Mononuclear cell (primary cell): Measurements from ENCODE around the gene TTC9. TPM values are rescaled to one million over a fixed set of nuclear protein-coding genes. Genes with fewer than 3 reads are reported as not detected.

Experiments used
- H3K27me3 ChIP-seq: 2 replicates; pipeline ENCODE4 v1.6.0; 2011; ENCODE audit warnings: low read length, control low read depth; ENCODE audit not compliant: insufficient read depth
- H3K4me1 ChIP-seq: 2 replicates; pipeline ENCODE4 v1.5.1; 2011; ENCODE audit warnings: mild to moderate bottlenecking, low read length, control low read depth; ENCODE audit not compliant: insufficient read depth
- H3K4me3 ChIP-seq: 2 replicates; pipeline ENCODE4 v1.5.1; 2011; ENCODE audit warnings: mild to moderate bottlenecking, low read length, moderate library complexity
- H3K9me3 ChIP-seq: 2 replicates; pipeline ENCODE4 v1.5.1; 2011; ENCODE audit warnings: low read depth, mild to moderate bottlenecking, control low read depth, low read length
- total RNA-seq: library from RNA; depleted of rRNA; stranded (reverse); fragments of >200 nt; gene quantifications from one replicate; pipeline ENCODE4 v1.2.3, GENCODE V29; 2012

Gene TTC9
- total RNA-seq = 6.6 TPM

- Histone ChIP-seq H3K9me3 (no peaks in the 10 kb centered on the region), H3K4me1 (peaks cover 45% of the 10 kb centered on the region), H3K27me3 (peaks cover 47% of the 10 kb centered on the region), H3K4me3 (peak within 1 kb of the TSS; percentile 59)
Observed at GRCh38 chr14:70641548-70642302, at the start of gene TTC9. Gene TTC9, plus strand, starts transcription at chr14:70641916. Its CDS starts 214 bp downstream, at chr14:70642130.

GRCh38 chr14:70594461-70594860 lies 47.3 kb upstream of the TTC9 start:
- H3K4me3 ChIP-seq = no peak overlapping the region
- peaks cover 5% of the 10 kb centered on the region for H3K4me1 ChIP-seq
- H3K9me3 ChIP-seq = no peaks in the 10 kb centered on the region
- no peaks in the 10 kb centered on the region for H3K27me3 ChIP-seq

- Histone ChIP-seq H3K27me3 (no peaks in the 10 kb centered on the region), H3K9me3 (no peaks in the 10 kb centered on the region), H3K4me3 (no peak overlapping the region), H3K4me1 (peaks cover 12% of the 10 kb centered on the region)
Observed at GRCh38 chr14:70595443-70596185, 46.1 kb upstream of the TTC9 start.

- H3K27me3 ChIP-seq = no peaks in the 10 kb centered on the region
- H3K4me3 ChIP-seq = no peak overlapping the region
- no peaks in the 10 kb centered on the region for H3K9me3 ChIP-seq
- peaks cover 18% of the 10 kb centered on the region for H3K4me1 ChIP-seq
Observed at GRCh38 chr14:70597731-70598130, 44.0 kb upstream of the TTC9 start.

GRCh38 chr14:70599345-70599744 lies 42.4 kb upstream of the TTC9 start:
- no peaks in the 10 kb centered on the region for H3K9me3 ChIP-seq
- H3K27me3 ChIP-seq = peaks cover 1% of the 10 kb centered on the region
- H3K4me3 ChIP-seq = no peak overlapping the region
- H3K4me1 ChIP-seq = peaks cover 18% of the 10 kb centered on the region

- Histone ChIP-seq H3K4me3 (peak within 1 kb of the TSS; percentile 99), H3K27me3 (peaks cover 6% of the 10 kb centered on the region), H3K9me3 (no peaks in the 10 kb centered on the region)
Observed at GRCh38 chr14:70600382-70601157, 41.1 kb upstream of the TTC9 start, which contains the start of gene MED6. Gene MED6, minus strand, starts transcription at chr14:70600655. Its CDS starts 18 bp downstream, at chr14:70600637.

GRCh38 chr14:70601162-70601561 lies 40.6 kb upstream of the TTC9 start:
- H3K27me3 ChIP-seq = peaks cover 8% of the 10 kb centered on the region
- no peaks in the 10 kb centered on the region for H3K9me3 ChIP-seq
- peaks cover 18% of the 10 kb centered on the region for H3K4me1 ChIP-seq
- H3K4me3 ChIP-seq = peak overlapping the region; percentile 41

More at GRCh38 chr14:70600382-70601157, 41.1 kb upstream of the TTC9 start, which contains the start of gene MED6:
- peaks cover 18% of the 10 kb centered on the region for H3K4me1 ChIP-seq

GRCh38 chr14:70602254-70602653 lies 39.5 kb upstream of the TTC9 start:
- Histone ChIP-seq H3K9me3 (no peaks in the 10 kb centered on the region), H3K27me3 (peaks cover 9% of the 10 kb centered on the region), H3K4me1 (peaks cover 18% of the 10 kb centered on the region), H3K4me3 (no peak overlapping the region)

- Histone ChIP-seq H3K4me1 (no peaks in the 10 kb centered on the region), H3K27me3 (peaks cover 2% of the 10 kb centered on the region), H3K9me3 (no peaks in the 10 kb centered on the region), H3K4me3 (no peak overlapping the region)
Observed at GRCh38 chr14:70611216-70611615, 30.5 kb upstream of the TTC9 start.

- Histone ChIP-seq H3K27me3 (peaks cover 2% of the 10 kb centered on the region), H3K9me3 (no peaks in the 10 kb centered on the region), H3K4me1 (no peaks in the 10 kb centered on the region), H3K4me3 (no peak overlapping the region)
Observed at GRCh38 chr14:70616646-70617045, 25.1 kb upstream of the TTC9 start.

GRCh38 chr14:70618314-70618713 lies 23.4 kb upstream of the TTC9 start:
- Histone ChIP-seq H3K27me3 (peaks cover 2% of the 10 kb centered on the region), H3K4me1 (no peaks in the 10 kb centered on the region), H3K9me3 (no peaks in the 10 kb centered on the region), H3K4me3 (no peak overlapping the region)

GRCh38 chr14:70619708-70620107 lies 22.0 kb upstream of the TTC9 start:
- H3K9me3 ChIP-seq = no peaks in the 10 kb centered on the region
- H3K27me3 ChIP-seq = peaks cover under 1% of the 10 kb centered on the region
- H3K4me3 ChIP-seq = no peak overlapping the region
- H3K4me1 ChIP-seq = no peaks in the 10 kb centered on the region

- peaks cover 14% of the 10 kb centered on the region for H3K9me3 ChIP-seq
- H3K4me3 ChIP-seq = no peak overlapping the region
- H3K4me1 ChIP-seq = no peaks in the 10 kb centered on the region
- H3K27me3 ChIP-seq = no peaks in the 10 kb centered on the region
Observed at GRCh38 chr14:70622111-70622712, 19.5 kb upstream of the TTC9 start.

- Histone ChIP-seq H3K27me3 (no peaks in the 10 kb centered on the region), H3K4me1 (no peaks in the 10 kb centered on the region), H3K4me3 (no peak overlapping the region), H3K9me3 (peaks cover 17% of the 10 kb centered on the region)
Observed at GRCh38 chr14:70624972-70625371, 16.7 kb upstream of the TTC9 start.
